GM19324 (cell line): ENCODE data around the gene CAMKK2.
"Not testable (repeated sequence)": the region's sequence is repeated elsewhere in the genome, so short reads cannot be mapped to it uniquely, and the experiment has no call there.

Experiments used
- ATAC-seq: cut with Tn5 transposase; IDR thresholded peaks from one replicate; pipeline ENCODE4 v1.9.1; 2021; ENCODE audit warnings: mild to moderate bottlenecking, moderate library complexity; ENCODE audit not compliant: unreplicated experiment, low FRiP score

Gene CAMKK2

DNA sequence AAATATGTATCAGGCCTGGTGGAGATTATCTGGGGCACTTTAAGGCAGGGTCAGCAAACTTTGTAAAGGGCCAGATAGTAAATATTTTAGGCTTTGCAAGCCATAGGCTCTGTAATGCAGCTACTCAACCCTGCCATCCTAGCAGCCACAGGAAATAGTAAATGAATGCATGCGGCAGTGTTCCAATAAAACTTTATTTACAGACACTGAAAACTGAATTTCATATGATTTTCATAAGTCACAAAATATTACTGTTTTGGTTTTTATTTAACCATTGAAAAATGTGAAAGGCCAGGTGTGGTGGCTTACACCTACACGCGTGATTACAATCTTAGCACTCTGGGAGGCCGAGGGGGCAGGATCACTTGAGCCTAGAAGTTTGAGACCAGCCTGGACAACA lies 3.2 kb upstream of the CAMKK2 start:
- ATAC-seq: no peak

DNA sequence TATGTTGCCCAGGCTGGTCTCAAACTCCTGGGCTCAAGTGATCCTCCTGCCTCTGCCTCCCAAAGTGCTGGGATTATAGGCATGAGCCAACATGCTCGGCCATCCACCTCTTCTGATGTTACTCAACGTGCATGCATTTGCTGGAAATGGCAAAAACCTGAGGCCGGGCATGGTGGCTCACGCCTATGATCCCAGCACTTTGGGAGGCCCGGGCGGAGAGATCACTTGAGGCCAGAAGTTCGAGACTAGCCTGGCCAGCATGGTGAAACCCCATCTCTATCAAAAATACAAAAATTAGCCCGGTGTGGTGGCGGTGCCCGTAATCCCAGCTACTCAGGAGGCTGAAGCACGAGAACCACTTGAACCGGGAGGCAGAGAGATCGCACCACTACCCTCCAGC lies 1.9 kb upstream of the CAMKK2 start:
- not testable (repeated sequence) for ATAC-seq

DNA sequence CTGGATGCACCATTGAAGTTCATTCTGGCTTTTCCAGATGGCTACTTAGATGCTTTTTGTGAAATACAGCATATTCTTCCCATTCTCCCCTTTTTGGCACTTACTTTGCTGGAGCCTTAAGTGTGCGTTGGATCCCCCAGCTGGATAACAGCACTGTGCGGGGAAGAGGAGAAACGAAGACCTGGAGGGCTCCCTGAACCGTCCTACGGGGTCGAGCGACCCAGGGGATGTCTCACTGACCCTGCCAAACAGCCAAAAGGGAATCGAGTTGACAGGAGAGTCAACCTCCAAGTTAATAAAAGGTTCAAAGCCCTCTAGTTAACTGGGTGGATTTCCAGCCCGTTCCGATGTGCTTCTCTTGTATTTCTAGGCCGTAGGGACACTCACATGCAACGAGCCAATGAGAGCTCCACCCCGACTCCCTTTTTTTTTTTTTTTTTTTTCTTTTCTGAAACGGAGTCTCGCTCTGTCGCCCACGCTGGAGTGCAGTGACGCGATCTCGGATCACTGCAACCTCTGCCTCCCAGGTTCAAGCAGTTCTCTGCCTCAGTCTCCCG lies 1.0 kb upstream of the CAMKK2 start:
- ATAC-seq: no peak

DNA sequence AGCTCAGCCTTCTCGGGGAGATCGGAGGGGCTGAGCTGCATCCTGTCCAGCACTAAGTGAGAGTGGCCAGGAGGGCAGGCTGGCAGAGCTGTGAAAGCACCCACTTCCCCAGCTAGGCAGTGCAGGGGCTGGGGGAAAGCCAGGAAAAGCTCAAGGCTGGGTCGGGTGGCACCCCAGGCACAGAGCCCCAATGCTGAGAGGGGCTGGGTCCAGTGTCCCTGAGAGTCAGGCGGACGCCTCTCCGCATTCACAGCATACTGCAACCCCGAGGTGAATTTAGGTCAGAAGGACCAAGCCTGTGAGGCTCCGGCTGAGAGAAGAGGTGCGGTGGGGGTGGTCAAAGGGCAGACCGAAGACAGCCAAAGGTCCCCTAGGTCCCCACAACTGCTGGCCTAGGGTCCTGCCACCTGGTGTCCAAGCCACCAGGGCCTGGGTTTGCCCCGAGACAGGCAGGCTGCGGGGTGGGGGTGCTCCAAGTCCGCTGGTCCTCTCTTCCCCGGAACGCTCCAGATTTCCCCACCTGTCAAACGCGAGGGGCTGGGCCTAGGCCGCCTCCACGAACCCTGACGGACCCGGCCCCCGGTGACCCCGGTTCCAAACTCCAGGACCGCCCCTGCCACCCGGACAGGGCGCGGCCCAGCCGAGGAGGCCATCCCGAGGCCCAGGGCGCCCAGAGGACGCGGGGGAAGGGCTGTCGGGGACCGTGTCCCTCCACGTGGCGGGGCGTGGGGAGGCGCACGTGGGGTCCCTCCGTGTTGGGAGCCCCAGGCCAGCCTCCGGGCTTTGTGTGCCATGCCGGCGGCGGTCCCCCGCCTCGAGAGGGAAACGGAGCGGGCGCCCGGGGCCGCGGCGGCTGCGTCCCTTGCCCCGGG lies 527 bp downstream of the CAMKK2 start:
- ATAC-seq: peak; percentile 33

DNA sequence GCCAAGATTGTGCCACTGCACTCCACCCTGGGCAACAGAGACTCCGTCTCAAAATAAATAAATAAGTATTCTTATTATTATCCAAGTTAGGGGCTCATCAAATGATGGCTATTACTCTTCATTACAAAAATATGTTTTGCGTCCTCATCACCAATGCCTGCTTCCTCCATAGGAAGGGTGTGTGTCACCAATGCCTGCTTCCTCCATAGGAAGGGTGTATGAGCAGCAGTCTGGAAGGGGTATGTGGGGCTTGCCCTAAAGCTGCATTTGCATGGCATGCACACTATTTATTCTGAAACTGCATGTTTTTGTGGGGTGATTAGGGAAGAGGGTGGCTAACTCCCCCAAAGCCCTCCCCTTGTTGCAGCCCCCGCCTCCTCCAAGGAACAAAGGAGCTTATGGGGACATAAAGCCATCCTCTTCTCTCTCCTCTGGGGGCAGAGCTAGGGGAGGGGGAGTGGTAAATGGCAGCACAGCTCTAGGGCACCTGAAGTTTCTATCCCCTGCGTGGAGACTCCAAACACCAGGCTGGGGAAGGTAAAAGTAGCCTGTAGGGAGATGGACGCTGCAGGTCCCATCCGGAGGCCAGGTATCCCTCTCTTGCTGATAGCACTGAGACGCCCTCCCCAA lies 1.3 kb downstream of the CAMKK2 start:
- no peak for ATAC-seq

DNA sequence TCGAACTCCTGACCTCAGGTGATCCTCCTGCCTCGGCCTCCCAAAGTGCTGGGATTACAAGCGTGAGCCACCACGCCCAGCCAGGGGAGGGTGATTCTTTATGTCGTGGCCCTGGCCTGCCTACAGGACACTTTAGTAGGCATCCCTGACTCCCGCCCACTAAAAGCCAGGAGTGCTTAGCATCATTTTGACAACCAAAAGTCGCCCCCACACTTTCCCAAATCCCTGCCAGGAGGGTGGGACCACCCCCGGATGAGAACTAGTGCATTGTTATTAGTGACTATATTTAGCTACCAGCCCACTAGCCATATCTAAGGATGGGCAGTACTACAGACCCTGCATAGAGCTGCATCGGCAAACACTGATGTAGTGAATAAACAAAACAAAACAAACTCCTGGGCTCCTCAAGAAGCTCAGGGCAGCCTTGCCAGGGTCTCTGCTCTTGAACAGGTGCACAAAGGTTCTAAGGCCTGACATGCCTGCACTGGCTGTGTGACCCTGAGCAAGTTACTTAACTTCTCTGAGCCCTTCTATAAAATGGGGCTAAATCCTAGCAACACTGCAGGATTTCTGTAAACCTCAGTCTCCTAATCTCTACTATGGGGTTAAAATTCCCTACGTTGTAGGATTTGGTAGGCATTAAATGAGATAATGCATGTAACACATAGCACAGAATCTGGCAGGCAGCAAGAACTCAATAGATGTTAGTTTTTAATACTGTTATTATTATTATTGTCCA lies 2.2 kb downstream of the CAMKK2 start:
- no peak for ATAC-seq

DNA sequence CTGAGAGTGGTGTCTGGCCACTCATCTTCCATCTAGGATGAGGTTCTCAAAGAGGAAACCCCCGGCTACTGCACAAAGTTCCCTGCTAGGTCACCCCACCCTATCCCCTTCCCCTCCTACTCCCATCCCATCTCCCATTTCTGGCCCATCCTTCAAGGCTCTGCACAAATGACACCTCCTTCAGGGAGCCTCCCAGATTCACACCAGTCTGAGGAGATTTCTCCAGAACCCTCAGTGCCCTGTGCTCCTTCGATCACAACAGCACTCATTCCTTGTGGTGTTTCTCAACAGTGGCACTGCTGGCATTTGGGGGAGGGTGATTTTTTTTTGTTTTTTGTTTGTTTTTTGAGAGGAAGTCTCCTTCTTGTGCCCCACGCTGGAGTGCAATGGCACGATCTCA lies 2.9 kb downstream of the CAMKK2 start:
- no peak for ATAC-seq

DNA sequence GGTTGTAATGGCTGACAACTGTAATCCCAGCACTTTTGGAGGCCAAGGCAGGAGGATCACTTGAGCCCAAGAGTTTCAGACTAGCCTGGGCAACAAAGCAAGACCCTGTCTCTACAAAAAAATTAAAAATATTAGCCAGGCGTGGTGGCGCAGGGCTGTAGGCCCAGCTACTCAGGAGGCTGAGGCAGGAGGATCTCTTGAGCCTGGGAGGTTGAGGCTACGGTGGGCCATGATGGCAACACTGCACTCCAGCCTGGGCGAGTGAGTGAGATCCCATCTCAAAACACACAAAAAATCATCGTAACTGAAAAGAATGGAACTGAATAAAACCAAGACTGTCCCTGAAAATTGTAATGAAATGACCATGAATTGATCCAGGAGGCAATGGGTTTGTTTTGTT lies 6.1 kb downstream of the CAMKK2 start:
- ATAC-seq: no peak

DNA sequence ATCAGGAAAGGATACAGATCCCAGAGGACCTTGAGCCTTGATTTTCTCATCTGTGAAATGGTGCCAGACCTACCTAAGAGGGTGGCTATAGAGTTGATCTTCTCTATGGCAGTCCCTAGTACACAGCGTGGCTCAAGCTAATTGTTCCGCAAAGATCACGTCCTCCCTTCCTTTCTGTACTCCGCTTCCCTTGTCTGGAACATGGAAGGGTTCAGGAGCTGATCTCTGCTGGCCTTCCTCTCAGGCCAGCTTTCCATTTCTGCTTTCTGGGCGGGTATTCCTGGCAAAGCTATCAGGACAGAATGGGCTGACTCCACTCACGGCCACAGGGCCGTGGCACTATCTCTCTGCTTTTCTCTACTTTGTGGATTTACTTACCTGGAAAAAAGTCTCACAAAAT lies 6.5 kb downstream of the CAMKK2 start:
- ATAC-seq: no peak

DNA sequence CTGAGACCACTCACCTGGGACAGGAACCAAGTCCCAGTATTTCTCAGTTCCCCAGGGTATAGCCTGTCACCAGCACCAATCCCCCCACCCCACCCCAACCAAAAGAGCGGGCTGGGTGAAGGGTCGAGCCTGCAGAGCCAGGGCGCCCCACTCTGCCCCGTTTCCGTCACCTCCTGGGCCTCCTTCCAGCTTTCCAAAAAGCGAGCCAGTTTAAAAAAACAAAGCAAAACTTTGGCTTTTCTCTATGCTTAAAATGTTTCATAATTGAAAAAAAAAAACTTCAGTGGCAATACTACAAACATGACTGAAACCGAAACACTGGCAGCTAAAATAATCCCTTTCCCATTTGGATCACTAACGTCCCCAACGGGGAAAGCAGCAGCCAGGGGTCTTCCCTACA lies 7.5 kb downstream of the CAMKK2 start:
- ATAC-seq: no peak

DNA sequence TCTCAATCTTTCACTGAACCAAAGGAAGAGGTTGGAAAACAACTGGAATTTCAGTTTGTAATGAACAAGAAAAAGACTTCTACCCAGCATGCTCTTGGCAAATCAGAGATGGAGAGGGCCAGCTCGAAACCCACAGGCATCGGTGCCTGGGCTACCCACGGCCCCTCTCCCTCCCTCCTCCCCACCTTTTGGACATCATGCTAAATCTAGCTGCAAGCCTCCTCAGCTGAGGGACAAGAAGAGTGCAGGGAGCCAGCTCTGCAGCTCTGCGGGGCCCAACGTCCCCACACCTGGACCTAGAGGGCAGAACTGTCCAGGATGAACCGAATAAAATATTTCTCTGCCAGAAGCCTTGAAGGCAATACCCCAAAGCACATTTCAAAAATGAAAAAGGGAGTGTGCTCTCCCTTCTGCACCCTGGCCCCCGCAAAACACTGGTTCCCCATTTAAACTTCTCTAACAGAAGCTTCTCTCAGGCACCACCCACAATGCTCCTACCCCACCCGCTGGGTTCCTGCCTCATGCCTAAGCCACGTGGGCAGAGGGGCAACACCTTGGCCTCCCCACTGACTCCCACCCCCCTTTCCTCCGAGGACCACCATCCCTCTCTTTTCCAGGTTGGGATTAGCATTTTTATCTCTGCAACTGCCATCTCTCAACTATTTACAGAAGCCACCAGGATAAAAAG lies 8.2 kb downstream of the CAMKK2 start:
- ATAC-seq: no peak

DNA sequence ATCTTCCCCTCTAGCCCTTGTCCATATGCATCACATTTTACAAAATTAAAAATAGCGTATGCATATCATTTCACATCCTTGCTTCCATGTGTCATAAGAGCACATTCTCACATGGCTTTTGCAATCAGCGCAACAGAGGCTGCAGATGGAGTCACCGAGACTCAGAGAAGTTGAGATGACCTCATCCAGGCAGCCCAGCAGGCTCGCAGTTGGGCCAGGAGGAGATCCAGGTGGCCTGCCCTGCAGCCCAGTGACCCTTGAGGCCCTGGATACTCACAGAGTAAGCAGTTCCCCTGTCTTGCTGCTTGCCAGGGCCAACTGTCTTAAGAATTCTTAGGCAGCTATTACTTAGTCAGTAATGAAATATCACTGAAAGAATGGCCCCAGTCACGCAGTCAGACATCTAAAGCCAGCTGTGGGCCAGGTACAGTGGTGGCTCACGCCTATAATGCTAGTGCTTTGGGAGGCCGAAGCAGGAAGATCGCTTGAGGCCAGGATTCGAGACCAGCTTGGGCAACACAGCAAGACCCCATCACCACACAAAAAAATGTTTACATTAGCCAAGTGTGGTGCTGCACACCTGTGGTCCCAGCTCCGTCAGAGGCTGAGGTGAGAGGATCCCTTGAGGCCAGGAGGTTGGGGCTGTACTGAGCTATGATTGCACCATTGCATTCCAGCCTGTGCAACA lies 9.1 kb downstream of the CAMKK2 start:
- no peak for ATAC-seq

DNA sequence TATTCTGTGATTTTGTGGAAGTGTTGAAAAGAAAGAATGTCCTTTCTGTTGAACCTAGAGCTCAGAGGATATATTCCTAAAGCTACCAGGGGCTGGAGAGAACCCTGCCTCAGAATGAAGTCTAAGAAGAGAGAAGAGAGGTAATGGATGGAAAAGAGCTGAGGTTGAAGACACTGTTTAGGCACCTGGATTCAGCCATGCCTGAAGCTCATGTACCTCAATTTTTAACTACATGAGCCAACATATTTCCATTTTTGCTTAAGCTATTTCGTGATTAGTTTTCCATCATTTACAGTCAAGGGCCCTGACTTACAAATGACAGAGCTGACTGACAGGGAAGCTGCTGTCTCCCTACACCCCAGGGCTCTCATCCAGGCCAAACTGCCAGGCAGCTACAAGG lies 10.7 kb downstream of the CAMKK2 start:
- no peak for ATAC-seq

DNA sequence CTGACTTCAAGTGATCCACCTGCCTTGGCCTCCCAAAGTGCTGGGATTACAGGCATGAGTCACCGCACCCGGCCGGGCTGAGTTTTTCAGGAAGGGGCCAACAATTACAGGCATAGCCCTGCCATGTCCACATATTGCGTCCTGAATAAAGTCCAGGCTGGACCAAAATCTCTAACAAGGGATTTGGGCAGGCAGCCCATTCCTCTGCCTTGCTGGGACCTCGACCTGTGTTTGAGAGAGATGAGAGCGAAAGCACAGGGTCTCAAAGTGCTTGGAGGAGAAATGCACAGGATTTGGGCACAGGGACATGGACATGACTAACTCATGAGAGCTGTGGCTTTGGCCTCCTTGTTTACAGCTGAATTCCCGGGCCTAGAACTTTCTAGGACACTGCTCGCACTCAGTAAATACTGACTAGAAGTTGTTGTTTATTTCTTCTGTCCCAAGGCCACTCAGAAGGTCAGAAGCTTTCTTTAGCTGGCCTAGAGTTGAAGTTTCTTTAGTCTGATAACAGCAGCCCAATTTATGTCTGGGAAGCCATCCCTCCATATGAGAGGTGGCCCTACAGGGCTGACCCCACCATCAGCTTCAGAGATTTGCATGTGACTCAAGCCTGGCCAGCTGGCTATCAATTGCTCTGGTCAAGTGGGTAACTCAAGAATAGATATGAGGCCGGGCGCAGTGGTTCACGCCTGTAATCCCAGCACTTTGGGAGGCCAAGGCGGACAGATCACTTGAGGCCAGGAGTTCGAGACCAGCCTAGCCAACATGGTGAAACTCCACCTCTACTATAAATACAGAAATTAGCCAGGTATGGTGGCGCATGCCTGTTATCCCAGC lies 11.7 kb downstream of the CAMKK2 start:
- no peak for ATAC-seq

DNA sequence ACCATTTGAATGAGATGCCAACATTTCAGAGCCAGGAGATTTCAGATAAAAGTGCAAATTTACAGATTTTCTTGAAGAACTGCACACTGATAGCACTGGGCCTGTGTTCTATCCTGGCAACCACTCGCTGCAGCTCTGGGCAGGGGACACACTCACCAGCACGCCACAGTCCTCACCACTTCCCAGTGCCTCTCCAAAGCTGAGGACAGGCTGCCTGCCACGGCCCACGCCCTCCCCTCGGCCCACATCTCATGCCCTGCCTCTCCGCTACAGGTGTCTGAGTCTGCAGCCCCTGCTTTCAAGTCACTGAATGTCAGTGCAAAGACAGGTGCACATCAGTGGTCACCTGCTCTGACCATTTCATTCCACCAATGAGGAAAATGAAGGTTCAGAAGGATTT lies 12.7 kb downstream of the CAMKK2 start:
- ATAC-seq: no peak

DNA sequence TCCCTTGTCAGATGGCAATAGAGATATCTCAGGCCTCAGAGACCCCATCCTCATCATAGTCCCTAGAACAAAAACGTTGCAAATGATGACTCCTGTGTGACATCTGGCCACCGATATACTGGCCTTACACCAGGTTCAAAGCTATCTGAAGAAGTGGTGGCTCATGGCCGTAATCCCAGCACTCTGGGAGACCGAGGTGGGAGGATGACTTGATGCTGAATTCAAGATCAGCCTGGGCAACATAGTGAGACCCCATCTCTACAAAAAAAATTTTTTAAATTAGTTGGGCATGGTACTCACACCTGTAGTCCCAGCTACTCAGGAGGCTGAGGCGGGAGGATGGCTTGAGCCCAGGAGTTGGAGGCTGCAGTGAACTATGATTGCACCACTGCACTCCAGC lies 13.1 kb downstream of the CAMKK2 start:
- no peak for ATAC-seq

DNA sequence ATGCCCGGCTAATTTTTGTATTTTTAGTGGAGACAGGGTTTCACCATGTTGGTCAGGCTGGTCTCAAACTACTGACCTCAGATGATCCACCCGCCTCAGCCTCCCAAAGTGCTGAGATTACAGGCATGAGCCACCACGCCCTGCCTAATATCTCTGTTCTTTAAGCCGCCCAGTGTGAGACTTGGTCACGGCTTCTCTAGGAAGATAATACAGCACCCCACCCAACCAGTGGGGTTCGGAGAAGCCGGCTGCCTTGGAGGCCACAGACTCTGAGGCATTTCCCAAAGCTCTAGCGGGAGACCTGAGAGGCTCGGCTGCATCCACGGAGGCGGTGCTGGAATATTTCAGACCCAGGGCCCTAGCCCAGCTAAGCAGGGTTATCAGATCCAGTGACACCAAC lies 13.6 kb downstream of the CAMKK2 start:
- ATAC-seq: not testable (repeated sequence)

DNA sequence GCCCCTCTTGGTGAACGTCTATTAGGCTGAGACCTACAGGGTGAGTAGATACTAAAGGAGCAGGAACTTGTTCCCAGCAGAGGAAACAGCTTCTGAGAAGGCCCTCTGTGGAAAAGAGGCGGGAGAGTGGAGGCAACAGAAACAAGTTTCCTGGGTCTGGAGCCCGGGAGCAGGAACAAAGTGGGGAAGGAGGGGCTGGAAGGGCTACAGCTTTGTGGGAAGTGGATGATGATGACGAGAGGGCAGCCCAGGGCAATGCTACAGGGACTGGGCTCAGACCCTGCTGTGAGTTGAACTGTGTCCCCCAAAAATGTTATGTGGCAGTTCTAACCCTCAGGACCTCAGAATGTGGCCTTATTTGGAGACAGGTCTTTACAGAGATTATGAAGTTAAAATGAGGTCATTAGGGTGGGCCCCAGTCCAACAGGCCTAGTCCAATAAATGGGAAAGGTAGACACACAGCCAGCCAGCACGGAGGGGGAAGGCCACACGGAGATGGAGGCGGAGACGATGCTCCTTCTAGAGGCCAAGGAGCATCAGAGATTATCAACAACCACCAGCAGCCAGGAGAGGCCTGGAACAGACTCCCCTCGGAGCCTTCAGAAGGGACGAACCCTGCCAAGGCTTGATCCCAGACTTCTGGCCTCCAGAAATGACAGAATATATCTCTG lies 14.3 kb downstream of the CAMKK2 start:
- no peak for ATAC-seq

DNA sequence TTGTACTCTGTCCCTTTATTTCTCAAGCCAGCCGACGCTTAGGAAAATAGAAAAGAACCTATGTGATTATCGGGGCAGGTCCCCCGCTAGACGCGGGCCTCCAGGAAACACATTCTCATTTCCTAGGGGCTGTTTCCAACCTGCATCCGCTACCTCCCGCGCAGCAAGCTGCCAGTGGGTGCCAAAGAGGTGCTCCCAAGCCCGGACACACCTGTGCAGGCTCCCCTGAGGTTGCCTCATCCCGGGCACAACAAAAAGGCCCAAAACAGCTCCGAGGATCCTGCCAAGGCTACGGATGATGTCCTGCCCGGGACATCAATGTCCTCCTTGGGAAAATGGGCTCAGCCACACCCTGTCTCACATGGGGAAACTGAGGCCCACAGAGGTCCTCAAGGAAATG lies 15.4 kb downstream of the CAMKK2 start:
- ATAC-seq: not testable (repeated sequence)
